GM10248 (cell line): ENCODE measurements around the gene ST7.
A peak's percentile ranks its signal among the peaks of the same experiment; 100 is the strongest.
"Not testable (repeated sequence)": the region's sequence is repeated elsewhere in the genome, so short reads cannot be mapped to it uniquely, and the experiment has no call there.

Experiments
- CTCF ChIA-PET: fragments of 300-600 bp; sonication (Branson Sonifier 250); formaldehyde crosslinking; extraction: SDS; loops from one replicate; lab custom pipeline; 2021; ENCODE audit warnings: antibody characterized with exemption; lab: Yijun Ruan, JAX
- POLR2A ChIA-PET: fragments of 350-650 bp; sonication (Branson Sonifier 250); formaldehyde crosslinking; extraction: SDS; loops from one replicate; lab custom pipeline; 2020; ENCODE audit warnings: antibody characterized with exemption; lab: Yijun Ruan, JAX
- DNase-seq: peaks from one replicate; pipeline ENCODE4 v3.0.0; 2012; ENCODE audit errors: extremely low spot score
- CTCF ChIP-seq: IDR thresholded peaks from 2 replicates; pipeline ENCODE4 v1.5.1; 2012; ENCODE audit warnings: mild to moderate bottlenecking, low read depth; ENCODE audit errors: extremely low read depth, missing control alignments, control extremely low read depth

The ST7 gene

GRCh38 chr7:117114272-117114671, 161.0 kb downstream of the ST7 start:
- CTCF ChIA-PET = interaction anchor here (1.0 to 16.6 kb wide), 7 partner anchors 12 to 184 kb away, joined by 3 to 274 read pairs (median 6); no protein-coding TSS in a partner anchor
- DNase-seq = no peak
- TF ChIP-seq CTCF = no peak
- POLR2A ChIA-PET = no interaction called here

- ChIA-PET POLR2A (no interaction called here), CTCF (interaction anchor here (1.2 to 16.6 kb wide), 7 partner anchors 10 to 184 kb away, joined by 3 to 274 read pairs (median 5); no protein-coding TSS in a partner anchor)
- TF ChIP-seq CTCF = no peak
- no peak for DNase-seq
Observed at GRCh38 chr7:117116211-117116610, 162.9 kb downstream of the ST7 start.

GRCh38 chr7:117117172-117117571, 163.9 kb downstream of the ST7 start:
- no peak for DNase-seq
- ChIA-PET CTCF (interaction anchor here (1.5 to 16.6 kb wide), 5 partner anchors 9 to 185 kb away, joined by 4 to 274 read pairs (median 48); no protein-coding TSS in a partner anchor), POLR2A (no interaction called here)
- no peak for TF ChIP-seq CTCF

- no peak for TF ChIP-seq CTCF
- ChIA-PET CTCF (interaction anchor here (0.8 to 16.6 kb wide), 21 partner anchors 8 to 207 kb away, joined by 3 to 274 read pairs (median 4); partner anchors contain the start of gene ST7), POLR2A (no interaction called here)
- DNase-seq = no peak
Observed at GRCh38 chr7:117118579-117119180, 165.4 kb downstream of the ST7 start.

- ChIA-PET CTCF (interaction anchor here (0.8 to 16.6 kb wide), 28 partner anchors 7 to 207 kb away, joined by 3 to 274 read pairs (median 4); partner anchors contain the start of gene ST7), POLR2A (no interaction called here)
- peak; percentile 73 for TF ChIP-seq CTCF
- peak; percentile 18 for DNase-seq
Observed at GRCh38 chr7:117119192-117119924, 166.1 kb downstream of the ST7 start.

- POLR2A ChIA-PET, DNase-seq: not testable (repeated sequence)
- CTCF ChIA-PET = interaction anchor here (0.7 to 16.6 kb wide), 15 partner anchors 9 to 190 kb away, joined by 3 to 274 read pairs (median 4); partner anchors contain the start of gene ST7
Observed at GRCh38 chr7:117120321-117120720, 167.0 kb downstream of the ST7 start.

- POLR2A ChIA-PET, DNase-seq: not testable (repeated sequence)
- CTCF ChIA-PET = interaction anchor here (1.0 to 16.6 kb wide), 8 partner anchors 9 to 192 kb away, joined by 3 to 274 read pairs (median 14); no protein-coding TSS in a partner anchor
Observed at GRCh38 chr7:117122036-117122435, 168.7 kb downstream of the ST7 start.
